ENCODE data around the gene ELANE.

ELANE gene

DNA sequence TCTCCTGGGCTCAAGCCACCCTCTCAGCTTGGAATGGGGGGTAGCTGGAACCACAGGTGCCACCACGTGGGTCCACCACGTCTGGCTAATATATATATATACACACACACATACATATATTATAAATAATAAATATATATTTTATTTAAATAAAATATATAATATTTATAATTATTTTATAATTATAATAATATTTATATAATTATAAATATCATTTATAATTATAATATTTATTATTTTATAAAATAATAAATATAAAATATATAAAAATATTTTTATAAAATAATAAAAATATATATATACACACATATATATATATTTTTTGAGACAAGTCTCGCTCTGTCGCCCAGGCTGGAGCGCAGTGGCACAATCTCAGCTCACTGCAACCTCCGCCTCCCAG lies 2.4 kb downstream of the ELANE start:
- DNase-seq (ENCODE audit: low read depth): no peak
- TF ChIP-seq, protein P1, sequence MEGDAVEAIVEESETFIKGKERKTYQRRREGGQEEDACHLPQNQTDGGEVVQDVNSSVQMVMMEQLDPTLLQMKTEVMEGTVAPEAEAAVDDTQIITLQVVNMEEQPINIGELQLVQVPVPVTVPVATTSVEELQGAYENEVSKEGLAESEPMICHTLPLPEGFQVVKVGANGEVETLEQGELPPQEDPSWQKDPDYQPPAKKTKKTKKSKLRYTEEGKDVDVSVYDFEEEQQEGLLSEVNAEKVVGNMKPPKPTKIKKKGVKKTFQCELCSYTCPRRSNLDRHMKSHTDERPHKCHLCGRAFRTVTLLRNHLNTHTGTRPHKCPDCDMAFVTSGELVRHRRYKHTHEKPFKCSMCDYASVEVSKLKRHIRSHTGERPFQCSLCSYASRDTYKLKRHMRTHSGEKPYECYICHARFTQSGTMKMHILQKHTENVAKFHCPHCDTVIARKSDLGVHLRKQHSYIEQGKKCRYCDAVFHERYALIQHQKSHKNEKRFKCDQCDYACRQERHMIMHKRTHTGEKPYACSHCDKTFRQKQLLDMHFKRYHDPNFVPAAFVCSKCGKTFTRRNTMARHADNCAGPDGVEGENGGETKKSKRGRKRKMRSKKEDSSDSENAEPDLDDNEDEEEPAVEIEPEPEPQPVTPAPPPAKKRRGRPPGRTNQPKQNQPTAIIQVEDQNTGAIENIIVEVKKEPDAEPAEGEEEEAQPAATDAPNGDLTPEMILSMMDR (conservative IDR thresholded peaks at IDR 0.05; ENCODE audit: low read depth, low read length): no peak
- H3K4me3 ChIP-seq (ENCODE audit: low read length): no peak overlapping the region

DNA sequence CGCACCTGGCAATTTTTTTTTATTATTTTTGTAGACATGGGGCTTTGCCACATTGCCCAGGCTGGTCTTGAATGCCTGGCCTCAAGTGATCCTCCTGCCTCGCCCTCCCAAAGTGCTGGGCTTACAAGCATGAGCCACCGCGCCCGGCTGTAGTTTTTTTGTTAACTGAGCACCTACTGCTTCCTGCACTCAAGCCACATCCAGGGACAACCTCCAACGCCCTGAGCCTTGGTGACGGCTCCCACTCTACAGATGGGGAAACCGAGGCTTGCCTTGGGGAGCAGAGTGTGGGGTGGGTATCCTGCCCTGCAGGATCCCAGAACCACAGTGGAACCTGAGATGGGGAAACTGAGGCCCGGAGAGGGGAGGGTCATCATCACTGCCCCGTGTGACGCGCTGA lies 3.0 kb downstream of the ELANE start:
- TF ChIP-seq, protein P1 (conservative IDR thresholded peaks at IDR 0.05; ENCODE audit: low read depth, low read length): no peak
- DNase-seq (ENCODE audit: low read depth): no peak
- H3K4me3 ChIP-seq (ENCODE audit: low read length): no peak overlapping the region

DNA sequence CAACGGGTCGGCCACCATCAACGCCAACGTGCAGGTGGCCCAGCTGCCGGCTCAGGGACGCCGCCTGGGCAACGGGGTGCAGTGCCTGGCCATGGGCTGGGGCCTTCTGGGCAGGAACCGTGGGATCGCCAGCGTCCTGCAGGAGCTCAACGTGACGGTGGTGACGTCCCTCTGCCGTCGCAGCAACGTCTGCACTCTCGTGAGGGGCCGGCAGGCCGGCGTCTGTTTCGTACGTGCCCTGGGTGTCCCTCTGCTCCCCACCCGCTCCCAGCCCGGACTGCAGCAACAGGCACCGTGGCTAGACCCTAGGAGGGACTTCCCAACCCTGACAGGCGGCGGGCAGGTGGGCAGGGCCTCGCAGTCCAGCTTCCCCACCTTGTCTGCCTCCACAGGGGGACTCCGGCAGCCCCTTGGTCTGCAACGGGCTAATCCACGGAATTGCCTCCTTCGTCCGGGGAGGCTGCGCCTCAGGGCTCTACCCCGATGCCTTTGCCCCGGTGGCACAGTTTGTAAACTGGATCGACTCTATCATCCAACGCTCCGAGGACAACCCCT lies 3.5 kb downstream of the ELANE start:
- no peak overlapping the region for H3K4me3 ChIP-seq (ENCODE audit: low read length)

DNA sequence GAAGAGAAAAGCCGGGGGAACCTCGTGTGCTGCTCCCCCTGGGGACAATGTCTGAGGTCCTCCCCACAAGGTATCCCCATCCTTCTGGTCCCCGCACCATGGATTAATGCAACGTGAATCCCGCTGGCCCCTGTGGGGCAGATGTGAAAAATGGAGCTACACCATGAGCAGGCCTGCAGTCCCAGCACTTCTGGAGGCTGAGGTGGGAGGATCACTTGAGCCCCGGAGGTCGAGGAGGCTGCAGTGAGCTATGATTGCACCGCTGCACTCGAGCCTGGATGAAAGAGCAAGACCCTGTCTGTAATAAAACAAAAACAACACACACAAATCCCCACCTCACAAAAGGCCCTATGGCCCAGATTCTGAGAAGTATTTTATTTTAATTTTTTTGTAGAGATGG lies 6.2 kb downstream of the ELANE start:
- TF ChIP-seq, protein P1 (conservative IDR thresholded peaks at IDR 0.05; ENCODE audit: low read depth, low read length): no peak
- no peak for DNase-seq (ENCODE audit: low read depth)
- no peak overlapping the region for H3K4me3 ChIP-seq (ENCODE audit: low read length)

More for the DNA sequence above, 3.5 kb downstream of the ELANE start:
- TF ChIP-seq, protein P1 (conservative IDR thresholded peaks at IDR 0.05; ENCODE audit: low read depth, low read length): no peak
- DNase-seq (ENCODE audit: low read depth): no peak

DNA sequence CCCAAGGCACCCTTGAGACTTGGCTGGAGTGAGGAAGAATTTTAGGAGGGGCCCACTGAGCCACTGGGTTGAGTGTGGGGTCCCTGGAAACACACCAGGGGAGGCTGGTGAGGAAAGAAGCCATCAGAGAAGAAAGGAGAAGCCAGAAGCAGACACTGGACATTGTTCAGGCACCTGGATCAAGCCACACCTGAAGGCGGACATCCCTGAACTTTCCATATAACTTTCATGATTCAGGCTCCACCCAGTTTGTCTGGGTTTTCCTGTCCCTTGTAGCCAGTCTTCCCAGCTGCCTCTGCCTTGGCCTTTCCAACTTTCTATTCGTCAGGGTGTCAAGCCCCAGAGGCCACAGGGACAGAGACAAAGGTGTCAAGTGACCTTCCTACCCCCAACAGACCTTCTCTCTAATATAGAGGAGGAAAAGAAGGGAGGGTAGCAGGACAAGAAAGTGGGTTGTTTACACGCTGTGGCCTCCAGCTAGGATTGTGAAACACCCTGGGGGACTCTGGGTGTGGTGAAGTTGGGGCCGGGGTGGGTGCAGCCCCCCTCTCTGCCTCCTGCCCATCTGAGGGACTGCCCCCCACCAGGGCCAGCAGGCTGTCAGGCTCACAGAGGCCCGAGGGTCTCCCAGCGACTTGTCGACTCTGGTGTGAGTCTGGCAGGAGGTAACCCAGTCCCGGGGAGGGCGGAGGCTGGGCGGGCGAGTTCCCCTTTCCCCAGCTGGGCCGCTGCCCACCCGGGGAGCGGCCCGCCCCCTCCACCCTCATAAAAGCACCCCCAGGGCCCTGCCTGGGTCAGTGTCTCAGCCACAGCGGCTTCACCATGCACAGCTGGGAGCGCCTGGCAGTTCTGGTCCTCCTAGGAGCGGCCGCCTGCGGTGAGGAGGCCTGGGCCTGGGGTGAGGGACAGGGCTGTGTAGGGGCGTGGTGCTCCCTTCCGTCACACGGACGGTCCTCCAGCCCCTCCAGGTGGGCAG lies 7.1 kb downstream of the ELANE start, which contains the start of gene CFD:
CFD (plus strand) TSS at position 797 of the 976 bp plus-strand sequence; CDS start at position 823, 26 bp downstream.
- TF ChIP-seq, protein P1 (conservative IDR thresholded peaks at IDR 0.05; ENCODE audit: low read depth, low read length): no peak
- no peak for DNase-seq (ENCODE audit: low read depth)
- no peak within 1 kb of the TSS for H3K4me3 ChIP-seq (ENCODE audit: low read length)

DNA sequence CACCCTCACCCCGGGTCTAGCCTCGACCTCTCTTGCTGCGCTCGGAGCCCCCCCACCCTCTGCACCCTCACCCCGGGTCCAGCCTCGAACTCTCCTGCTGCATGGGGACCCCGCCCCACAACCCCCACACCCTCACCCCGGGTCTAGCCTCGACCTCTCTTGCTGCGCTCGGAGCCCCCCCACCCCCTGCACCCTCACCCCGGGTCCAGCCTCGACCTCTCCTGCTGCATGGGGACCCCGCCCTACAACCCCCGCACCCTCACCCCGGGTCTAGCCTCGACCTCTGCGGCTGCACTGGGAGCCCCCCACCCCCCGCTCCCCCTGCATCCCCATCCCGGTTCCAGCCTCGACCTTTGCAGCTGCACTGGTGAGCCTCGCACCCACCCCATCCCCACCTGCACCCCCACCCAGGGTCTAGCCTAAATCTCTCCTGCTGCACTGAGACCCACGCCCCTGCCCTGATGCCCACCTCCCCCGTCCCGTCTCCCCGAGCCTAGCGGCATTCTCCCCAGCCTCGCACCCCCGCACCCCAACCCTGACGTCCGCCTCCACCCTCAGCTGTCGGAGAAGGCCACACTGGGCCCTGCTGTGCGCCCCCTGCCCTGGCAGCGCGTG lies 9.1 kb downstream of the ELANE start:
- H3K4me3 ChIP-seq (ENCODE audit: low read length): no peak overlapping the region
- DNase-seq (ENCODE audit: low read depth): no peak
- TF ChIP-seq, protein P1 (conservative IDR thresholded peaks at IDR 0.05; ENCODE audit: low read depth, low read length): no peak
